GM18520 (cell line): ENCODE data around the gene UGT1A3.
"Not testable (repeated sequence)": the region's sequence is repeated elsewhere in the genome, so short reads cannot be mapped to it uniquely, and the experiment has no call there.

Experiments
- ATAC-seq: cut with Tn5 transposase; IDR thresholded peaks from one replicate; pipeline ENCODE4 v1.9.1; 2021; ENCODE audit not compliant: unreplicated experiment

Gene UGT1A3

GRCh38 chr2:233707940-233708644 lies 20.8 kb upstream of the UGT1A3 start:
- no peak for ATAC-seq

- no peak for ATAC-seq
Measured at GRCh38 chr2:233708942-233709341, 19.9 kb upstream of the UGT1A3 start.

DNA sequence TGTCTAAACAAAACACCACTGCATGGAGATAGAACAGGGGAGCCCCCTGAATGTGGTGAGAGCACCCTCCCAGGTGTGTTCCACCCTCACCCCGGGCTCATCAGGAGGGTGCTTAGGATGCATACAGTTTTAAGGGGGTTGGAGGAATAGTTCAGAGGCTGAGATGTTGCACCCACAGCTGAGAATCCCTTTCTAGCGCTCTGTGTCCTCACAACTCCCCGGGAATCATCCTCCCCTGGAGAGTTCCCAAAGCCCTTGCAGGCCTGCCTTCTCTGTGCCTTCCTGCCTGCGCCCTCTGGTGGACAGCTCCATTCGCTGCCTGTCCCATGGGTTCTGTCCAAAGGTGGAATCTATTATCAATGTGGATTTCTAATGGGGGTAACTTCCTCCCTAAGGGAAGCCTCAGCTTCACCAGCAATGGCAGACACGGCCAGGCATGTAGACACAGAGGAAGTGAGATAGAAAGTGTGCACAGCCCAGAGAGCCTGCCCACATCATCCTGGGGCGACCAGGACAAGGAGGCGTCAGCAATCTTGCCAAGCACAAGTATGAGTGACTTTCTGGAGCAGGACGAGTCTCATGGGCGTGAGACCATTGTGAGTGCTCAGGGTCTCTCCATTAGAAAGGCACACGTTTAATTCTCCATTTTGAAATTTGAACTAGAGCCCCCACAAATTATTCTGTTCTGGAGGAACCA lies 17.4 kb upstream of the UGT1A3 start:
- no peak for ATAC-seq

DNA sequence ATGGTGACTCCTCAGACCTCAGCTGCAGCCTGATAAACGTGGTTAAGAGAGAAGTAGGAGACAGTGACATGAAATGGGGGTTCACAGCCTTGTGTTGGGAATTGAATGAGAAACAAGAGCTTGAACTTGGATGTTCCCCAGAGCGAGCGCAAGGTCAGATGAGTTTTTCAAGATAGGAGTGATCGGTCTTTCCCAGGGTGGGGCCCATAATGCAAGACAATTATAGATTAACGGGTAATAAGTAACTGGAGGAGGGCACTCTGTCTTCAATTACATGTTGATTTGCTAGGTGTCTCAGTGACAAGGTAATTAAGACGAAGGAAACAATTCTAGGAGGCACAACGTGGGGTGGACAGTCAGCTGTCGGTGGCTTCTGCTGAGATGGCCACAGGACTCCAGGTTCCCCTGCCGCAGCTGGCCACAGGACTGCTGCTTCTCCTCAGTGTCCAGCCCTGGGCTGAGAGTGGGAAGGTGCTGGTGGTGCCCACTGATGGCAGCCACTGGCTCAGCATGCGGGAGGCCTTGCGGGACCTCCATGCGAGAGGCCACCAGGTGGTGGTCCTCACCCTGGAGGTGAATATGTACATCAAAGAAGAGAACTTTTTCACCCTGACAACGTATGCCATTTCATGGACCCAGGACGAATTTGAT lies 16.1 kb upstream of the UGT1A3 start, which contains the start of gene UGT1A5:
Gene UGT1A5 (plus strand): TSS at position 297 of the 651 bp plus-strand sequence. CDS start 85 bp downstream, at position 382.
- no peak for ATAC-seq

GRCh38 chr2:233713262-233713615 lies 15.6 kb upstream of the UGT1A3 start:
- no peak for ATAC-seq

DNA sequence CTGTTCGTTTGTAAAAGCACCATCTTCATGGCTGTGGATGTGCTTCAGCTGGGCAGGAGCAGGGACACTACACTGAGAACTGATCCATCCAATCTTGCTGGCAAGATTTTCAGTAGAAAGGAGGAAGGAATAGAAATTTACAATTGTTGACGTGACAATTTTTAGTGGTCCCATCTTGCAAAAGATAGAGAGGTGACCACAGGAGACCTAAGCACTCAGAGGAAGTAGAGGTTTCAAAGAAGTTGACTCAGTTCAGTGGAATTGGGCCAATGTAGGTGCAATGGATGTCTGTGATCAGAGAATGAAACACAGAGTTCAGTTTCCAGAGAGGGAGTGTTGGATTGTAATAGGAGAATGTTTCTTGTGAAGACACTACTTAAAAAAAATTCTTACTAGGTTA lies 14.7 kb upstream of the UGT1A3 start:
- no peak for ATAC-seq

DNA sequence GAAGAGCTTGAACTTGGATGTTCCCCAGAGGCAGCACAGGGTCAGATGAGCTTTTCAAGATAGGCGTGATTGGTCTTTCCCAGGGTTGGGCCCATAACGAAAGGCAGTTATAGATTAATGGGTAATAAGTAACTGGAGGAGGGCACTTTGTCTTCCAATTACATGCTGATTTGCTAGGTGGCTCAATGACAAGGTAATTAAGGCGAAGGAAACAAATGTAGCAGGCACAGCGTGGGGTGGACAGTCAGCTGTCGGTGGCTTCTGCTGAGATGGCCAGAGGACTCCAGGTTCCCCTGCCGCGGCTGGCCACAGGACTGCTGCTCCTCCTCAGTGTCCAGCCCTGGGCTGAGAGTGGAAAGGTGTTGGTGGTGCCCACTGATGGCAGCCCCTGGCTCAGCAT lies 10.3 kb upstream of the UGT1A3 start, which contains the start of gene UGT1A4:
Gene UGT1A4 (plus strand): TSS at position 185 of the 400 bp plus-strand sequence. CDS start 85 bp downstream, at position 270.
- ATAC-seq: no peak

DNA sequence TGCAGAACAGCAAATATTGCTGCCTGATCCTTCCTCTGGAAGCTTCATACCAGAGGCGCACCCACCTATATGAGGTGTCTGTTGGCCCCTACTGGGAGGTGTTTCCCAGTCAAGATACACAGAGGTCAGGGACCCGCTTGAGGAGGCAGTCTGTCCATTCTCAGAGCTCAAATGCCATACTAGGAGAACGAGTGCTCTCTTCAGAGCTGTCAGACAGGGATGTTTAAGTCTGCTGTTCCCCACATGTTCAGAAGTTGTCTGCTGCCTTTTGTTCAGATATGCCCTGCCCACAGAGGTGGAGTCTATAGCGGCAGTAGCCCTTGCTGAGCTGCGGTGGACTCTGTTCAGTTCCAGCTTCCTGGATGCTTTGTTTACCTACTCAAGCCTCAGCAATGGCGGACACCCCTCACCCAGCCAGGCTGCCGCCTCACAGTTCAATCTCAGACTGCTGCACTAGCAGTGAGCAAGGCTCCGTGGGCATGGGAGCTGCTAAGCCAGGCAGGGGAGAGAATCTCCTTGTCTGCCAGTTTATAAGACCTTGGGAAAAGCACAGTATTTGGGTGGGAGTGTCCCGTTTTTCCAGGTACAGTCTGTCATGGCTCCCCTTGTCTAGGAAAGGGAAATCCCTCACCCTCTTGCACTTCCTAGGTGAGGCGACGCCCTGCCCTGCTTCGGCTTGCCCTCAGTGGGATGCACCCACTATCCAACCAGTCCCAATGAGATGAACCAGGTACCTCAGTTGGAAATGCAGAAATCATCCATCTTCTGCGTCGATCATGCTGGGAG lies 8.2 kb downstream of the UGT1A3 start:
- not testable (repeated sequence) for ATAC-seq

- no peak for ATAC-seq
Measured at GRCh38 chr2:233740870-233741269, 12.0 kb downstream of the UGT1A3 start.

DNA sequence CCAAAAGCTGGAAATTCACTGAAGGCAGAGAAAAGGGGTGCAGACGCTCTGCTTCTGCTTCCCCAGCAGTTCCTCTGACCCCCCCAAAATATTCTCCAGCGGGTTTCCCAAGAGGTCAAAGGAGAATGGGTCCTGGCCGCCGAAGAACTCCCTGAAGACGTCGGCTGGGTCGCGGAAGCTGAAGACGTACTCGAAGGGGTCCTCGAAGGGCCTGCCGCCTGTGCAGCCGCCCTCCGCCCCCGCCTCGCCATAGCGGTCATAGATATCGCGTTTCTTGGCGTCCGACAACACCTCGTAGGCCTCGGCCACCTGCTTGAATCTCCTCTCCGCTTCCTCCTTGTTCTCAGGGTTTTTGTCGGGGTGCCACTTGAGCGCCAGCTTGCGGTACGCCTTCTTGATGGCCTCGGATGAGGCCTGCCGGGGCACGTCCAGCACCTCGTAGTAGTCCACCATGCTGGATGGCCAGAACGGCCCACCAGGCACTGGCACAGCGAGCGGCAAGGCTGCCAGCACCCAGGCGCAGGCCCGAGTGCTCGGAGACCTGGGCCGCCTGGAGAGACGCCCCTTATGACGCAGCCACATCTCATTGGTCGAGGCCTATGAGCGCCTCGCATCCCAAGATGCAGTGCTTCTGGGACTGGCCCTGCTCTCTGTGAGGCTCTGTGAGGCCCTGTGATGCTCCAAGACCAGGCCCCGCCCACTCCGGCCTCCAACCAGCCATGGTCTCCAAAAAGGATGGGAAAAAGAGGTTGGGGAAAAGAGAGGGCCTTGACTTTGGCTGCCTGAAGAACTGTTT lies 14.8 kb downstream of the UGT1A3 start:
- no peak for ATAC-seq

- no peak for ATAC-seq
Measured at GRCh38 chr2:233745073-233745755, 16.4 kb downstream of the UGT1A3 start.

DNA sequence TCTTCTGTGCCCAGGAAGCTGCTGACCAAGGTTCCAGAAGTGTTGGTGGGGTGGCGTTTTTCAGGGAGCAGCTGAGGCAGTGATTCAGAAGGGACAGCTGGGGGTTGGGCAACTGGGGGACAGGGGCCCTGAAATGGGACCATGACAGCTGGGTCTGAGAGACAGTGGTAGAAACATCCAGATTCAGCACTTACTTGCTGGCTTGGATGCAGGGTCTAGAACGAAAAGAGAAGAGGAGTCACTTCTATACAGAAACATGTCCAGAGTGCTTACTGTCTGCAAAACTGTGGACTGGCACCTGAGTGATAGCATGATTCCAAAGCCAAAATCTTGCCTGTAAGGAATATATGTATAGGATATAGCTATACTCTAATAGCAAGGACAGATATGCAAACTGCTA lies 17.0 kb downstream of the UGT1A3 start:
- ATAC-seq: not testable (repeated sequence)

DNA sequence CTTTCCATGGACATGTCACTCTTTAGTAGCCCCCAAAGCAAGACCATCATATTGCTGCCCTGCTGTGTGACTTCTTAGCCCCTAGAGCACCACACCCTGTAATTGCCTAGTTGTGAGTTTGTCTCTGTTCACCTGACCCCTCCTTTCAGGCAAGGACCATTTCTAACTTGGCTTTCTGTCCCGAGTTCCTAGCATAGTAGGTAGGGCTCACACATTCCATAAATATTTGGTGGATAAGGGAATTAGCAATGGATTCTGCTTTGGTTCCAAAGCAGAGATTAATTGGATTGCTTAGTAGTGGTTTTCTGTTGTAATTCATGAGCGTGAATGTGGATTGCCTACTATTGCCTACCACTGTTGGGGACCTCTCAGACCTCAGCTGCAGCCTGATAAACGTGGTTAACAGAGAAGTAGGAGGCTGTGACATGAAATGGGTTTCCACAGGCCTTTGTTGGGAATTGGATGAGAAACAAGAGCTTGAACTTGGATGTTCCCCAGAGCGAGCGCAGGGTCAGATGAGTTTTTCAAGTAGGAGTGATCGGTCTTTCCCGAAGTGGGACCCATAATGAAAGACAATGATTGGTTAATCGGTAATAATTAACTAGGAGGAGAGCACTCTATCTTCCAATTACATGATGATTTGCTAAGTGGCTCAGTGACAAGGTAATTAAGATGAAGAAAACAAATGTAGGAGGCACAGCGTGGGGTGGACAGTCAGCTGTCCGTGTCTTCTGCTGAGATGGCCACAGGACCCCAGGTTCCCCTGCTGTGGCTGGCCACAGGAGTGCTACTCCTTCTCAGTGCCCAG lies 17.8 kb downstream of the UGT1A3 start:
- ATAC-seq: no peak

- no peak for ATAC-seq
Measured at GRCh38 chr2:233747283-233747544, 18.4 kb downstream of the UGT1A3 start.

- not testable (repeated sequence) for ATAC-seq
Measured at GRCh38 chr2:233750689-233751088, 21.8 kb downstream of the UGT1A3 start.

GRCh38 chr2:233751212-233752009 lies 22.6 kb downstream of the UGT1A3 start:
- ATAC-seq: not testable (repeated sequence)

DNA sequence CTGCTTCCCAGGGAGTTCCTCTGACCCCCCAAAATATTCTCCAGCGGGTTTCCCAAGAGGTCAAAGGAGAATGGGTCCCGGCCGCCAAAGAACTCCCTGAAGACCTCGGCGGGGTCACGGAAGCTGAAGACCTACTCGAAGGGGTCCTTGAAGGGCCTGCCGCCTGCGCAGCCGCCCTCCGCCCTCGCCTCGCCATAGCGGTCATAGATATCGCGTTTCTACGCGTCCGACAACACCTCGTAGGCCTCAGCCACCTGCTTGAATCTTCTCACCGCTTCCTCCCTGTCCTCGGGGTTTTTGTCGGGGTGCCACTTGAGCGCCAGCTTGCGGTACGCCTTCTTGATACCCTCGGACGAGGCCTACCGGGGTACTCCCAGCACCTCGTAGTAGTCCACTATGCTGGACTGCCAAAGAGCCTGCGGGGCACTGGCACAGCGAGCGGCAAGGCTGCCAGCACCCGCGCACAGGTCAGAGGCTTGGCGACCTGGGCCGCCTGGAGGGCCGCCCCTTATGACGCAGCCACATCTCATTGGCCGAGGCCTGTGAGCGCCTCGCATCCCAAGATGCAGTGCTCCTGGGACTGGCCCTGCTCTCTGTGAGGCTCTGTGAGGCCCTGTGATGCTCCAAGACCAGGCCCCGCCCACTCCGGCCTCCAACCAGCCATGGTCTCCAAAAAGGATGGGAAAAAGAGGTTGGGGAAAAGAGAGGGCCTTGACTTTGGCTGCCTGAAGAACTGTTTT lies 26.2 kb downstream of the UGT1A3 start:
- no peak for ATAC-seq
